Stimulated activated CD4-positive, alpha-beta T cell treated with anti-CD3 and anti-CD28 coated beads, TNF-alpha, amount 100 ng/mL, for 48 hours (primary cell): ENCODE measurements around the gene COL25A1.
"Not testable (repeated sequence)": the region's sequence is repeated elsewhere in the genome, so short reads cannot be mapped to it uniquely, and the experiment has no call there.

ENCODE experiments used
- DNase-seq, 3 donors: peaks; one replicate each; pipeline ENCODE4 v3.0.0-alpha.2; 2020; ENCODE audit warnings: low read depth in 3 of 3

The COL25A1 gene

DNA sequence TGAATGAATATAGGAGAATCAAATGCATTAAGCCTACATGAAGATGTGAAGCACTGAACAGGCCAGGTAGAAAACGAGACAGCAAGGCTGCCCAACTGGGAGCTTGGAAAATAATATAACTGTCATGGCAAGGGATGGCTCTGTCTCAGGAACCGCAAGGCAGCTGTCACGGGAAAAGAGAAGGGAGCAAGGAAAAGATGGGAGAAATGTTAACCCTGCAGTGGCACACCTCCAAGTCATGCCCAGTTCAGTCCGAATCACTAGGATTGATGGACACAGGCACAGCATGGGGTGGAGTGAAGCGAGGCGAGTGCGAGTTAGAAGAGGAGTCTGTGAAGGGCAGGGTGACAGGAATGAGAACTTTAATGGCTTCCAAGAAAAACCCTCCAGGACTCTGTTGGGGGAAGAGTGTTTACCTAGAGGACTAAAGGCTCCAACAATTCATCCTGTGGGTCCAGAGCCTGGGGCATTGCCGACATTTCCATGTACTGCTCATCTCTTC, 395.5 kb downstream of the COL25A1 start:
- DNase-seq, result no peak

- DNase-seq, result no peak
Observed at GRCh38 chr4:108906006-108906405, 396.5 kb downstream of the COL25A1 start.

DNA sequence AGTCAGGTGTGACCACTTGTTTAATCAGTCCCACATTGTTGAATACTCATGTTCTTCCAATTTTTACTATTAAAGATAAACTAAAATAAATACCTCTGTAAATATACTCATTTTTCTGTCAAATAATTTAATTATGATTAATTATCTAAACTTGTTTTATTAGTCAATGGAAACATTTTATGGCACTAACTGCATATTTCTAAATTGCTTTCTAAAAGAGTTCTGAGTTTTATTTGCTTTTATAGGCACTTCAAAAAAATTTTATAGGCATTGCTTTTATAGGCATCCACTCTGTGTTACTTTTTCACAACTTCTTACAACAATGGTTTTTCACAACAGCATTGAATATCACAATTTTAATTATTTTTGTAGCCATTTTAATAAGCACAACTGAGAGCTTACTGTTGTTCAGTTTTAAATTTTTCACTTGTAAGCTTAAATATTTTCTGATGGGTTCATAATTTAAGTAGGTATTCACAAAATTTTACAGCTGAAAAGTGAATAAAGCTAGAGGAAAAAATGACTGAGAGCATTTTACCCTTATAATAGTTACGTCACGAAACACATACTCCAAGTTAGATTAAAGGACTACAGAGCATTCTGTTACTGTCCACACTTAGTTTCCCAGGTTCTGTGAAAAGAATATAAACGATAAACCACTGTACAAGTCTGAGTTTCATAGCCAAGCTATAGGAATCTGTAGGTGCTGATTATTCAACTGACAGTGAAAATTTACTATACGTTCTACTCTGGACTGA, 398.8 kb downstream of the COL25A1 start:
- no peak for DNase-seq

DNA sequence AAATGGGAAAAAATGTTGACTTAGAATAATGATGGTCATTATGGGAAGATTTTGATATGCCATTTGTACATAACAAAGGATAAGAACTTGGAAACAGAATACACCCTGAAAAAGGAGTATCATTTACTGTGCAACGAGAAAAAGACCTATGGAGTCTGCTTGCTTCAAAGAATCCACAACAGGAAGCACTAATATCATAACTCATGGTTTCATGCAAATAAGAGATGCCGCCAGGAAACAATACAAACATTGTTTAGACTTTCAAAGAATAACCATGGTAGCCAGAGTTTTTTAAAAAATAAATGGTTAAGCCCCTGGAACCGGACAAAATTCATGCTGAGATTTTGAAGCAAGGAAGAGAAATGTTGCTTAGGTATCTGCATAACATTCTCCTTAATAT, 399.7 kb downstream of the COL25A1 start:
- DNase-seq, result no peak

GRCh38 chr4:108901291-108901690, 401.2 kb downstream of the COL25A1 start:
- DNase-seq, result no peak

GRCh38 chr4:108900018-108900580, 402.4 kb downstream of the COL25A1 start:
- DNase-seq, result no peak

DNA sequence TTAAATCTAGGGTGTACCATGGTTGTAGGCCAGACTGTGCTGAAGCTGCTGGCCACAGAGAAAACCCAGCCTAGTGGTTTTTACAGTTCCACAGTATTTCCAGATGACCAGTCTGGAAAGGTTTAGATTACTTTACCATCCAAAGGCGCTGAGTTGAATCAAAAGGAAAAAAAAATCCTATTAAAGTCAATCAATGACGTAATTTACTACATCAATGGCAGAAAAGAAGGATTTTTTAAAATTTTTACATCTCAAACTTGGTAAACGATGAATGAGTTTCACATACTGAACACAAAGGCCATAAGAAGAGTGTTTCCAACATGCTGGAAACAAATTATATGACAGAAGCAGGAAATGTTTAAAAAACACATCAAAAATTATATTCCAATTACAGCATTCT, 409.0 kb downstream of the COL25A1 start:
- DNase-seq, result no peak

DNA sequence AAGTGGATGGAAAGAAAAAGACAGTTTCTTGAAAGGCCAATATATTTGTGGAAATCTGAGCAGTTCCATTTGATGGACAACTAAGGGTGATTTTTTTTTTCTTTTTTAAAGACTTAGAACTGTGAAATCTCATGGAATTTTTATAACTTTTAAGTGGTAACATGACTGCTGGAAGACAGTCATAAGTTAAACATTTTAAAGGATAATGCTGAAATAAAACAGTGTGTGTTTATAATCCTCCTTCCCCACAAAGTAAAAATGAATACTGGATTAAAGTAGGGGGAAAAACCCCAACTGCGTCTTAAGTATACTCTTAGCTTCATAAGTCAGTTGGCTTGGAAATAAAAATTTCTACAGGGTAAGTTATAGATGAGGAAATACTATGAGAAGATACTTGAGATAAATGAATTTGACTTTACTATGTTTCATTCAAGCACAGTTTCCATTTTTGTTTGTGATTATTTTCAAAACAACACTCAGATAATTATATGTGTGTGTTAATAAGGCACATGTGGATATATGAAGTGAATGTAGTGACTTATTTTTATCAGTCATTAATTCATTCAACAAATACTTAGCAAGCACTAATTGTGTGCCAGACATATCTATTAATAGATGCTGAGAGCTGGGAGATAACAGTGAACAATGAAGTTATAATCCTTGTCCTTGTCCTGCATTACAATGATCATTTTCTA, 410.4 kb downstream of the COL25A1 start:
- no peak for DNase-seq

DNA sequence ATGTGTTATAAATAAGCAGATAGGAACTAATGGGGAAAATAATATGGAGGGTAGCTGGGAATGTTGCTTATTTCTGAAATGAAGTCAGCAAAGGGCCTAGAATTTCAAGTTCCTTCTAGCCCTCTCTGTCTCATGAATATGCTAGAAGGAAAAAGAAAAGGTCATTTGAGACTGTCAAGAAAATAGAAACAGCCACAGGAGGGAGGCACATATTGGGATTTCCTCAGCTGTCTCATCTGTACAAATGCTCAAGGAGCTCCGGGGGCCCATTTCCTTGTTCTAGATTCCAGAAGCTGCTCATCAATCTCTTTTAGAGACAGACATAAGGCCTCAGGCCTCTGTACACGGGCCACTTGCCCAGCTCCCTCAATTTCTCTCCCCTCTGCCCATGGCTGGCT, 412.0 kb downstream of the COL25A1 start:
- no peak for DNase-seq

DNA sequence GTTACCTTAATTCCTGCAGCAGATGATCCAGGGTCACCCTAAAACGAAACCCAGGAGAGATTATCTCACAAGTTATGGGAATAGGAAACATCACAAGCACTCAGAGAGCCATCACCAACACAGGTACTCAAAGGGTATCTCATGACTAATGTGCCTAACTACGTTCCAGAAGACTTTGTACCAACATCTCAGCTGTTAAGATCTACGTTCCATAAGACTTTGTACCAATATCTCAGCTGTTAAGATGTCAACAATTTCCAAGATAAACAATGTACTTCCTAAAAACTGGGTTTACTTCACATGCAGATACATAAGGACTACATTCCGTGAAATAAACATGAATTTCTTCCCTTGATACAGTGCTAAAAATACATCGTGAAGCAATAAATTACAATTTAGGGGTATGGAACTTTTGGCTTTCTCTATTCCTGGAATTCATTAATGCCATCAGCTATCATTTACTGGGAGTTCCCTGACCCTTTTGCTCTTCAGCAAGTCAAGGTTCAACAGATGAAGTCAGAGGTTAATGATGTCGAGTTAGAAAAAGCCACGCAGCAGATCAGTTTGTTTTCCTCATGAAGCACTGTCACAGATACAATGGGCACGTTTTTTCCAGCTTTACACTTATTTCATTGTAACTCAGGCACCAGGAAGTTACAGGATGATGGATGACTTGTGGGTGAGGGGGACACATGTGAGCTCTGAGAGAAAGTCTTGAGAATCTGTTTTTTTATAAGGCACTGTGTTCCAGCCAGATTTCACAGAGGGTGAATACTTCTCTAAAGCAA, 412.6 kb downstream of the COL25A1 start:
- no peak for DNase-seq

DNA sequence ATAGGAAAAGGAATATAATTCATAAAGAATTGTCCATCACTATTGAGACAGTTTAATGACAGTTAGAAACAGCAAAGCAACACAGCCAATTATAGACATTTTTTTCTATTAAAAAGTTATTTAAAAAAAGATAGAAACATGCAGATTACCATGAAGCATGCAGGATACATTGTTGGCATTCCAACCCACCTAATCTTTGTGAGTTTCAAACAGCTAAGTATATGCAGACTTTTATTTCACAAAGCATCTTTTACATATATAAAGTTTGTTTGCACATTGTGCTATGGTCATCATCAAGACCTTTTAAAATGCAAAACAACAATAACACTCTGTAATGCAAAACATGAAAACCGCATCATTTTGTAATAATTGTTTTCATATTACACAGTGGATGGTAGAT, 413.7 kb downstream of the COL25A1 start:
- DNase-seq, result no peak

- no peak for DNase-seq
Observed at GRCh38 chr4:108887034-108887433, 415.4 kb downstream of the COL25A1 start.

DNA sequence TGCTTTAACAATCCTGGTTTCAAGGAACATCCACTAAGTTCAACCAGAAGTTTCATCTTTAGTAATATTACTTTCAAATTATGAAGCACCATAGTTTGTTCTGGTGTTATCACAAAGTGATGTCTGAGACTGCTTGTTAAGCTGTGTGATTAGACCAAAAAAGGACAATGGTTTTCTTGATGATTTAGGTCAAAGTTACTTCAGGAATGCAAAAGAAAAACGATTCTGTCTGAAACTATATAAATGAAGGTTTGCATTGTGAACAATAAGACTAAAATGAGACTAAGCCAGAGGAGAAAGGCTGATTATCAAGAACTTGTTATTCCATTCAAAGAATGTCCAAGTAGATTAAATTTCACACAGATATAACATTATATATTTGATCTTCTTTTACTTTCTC, 417.2 kb downstream of the COL25A1 start:
- no peak for DNase-seq

- DNase-seq, result no peak
Observed at GRCh38 chr4:108884596-108884995, 417.9 kb downstream of the COL25A1 start.

DNA sequence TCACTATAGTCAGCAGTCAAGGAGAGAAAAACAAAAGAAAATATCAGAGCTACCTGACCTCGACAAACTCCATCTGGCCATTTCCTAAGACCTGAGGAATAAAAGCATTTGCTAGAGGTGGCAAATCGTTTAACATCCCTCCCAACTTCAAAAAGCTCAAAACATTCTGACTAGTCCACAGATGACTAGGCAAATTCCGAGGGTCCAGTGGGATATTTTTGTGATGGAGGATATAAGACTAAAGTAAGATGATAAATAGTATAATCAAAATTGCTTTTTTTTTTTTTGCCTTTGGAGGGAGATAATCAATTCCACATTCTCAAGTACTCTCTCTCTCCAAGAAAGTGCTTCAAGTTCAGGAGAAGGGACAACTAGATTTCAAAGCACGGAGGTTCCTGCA, 420.5 kb downstream of the COL25A1 start:
- no peak for DNase-seq

- DNase-seq, result no peak
Observed at GRCh38 chr4:108881190-108881589, 421.3 kb downstream of the COL25A1 start.

- DNase-seq, result no peak
Observed at GRCh38 chr4:108878806-108879205, 423.7 kb downstream of the COL25A1 start.

DNA sequence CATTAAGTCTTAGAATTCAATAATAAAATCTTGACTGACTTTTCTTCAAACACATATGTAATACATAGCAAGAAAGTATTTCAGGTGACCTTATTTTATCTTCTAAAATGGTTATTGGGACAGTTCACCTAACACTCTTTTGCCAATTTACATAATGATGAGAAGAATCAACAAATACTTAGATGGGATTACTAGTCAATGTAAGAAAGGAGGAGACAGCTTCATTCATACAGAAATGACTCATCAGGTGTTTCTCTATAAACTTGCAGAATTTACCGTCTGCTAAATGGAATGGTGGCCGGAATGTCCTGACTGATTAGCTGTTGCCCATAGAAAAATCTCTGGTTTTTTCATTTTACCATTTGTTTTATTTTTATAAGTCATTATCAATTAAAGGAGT, 424.6 kb downstream of the COL25A1 start:
- no peak for DNase-seq

GRCh38 chr4:108874806-108875205, 427.7 kb downstream of the COL25A1 start:
- DNase-seq, result no peak

GRCh38 chr4:108869970-108870369, 432.5 kb downstream of the COL25A1 start:
- not testable (repeated sequence) for DNase-seq

GRCh38 chr4:108868606-108869227, 433.7 kb downstream of the COL25A1 start:
- DNase-seq, result no peak

DNA sequence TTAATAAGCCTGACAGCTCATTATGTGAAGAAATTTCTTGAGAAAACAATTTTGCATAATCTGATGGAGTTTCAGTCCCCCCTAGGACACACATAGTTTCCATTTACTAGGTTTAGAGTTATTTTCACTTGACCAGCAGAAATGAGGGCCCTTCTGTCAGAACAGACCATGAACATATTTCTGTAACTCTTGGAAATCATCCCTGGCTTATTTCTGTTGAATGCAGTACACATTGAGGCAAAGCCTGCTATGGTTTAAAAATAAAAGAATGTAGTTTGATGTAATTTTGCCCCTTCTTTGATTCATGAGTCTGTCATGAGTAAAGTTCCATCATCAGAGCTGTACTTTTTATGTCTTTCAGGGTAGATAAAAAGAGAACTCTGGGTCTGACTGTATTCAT, 435.0 kb downstream of the COL25A1 start:
- no peak for DNase-seq
